ENCODE results near the gene WDTC1.

Gene WDTC1

GRCh38 chr1:27331426-27331825 lies 97.0 kb downstream of the WDTC1 start:
- no peak for TF ChIP-seq CTCF (IDR thresholded peaks at IDR 0.05; ENCODE audit: low read depth, low read length)
- no peak for DNase-seq (ENCODE audit: extremely low read depth, low read depth)

GRCh38 chr1:27331922-27332321 lies 97.5 kb downstream of the WDTC1 start:
- TF ChIP-seq CTCF (IDR thresholded peaks at IDR 0.05; ENCODE audit: low read depth, low read length): no peak

GRCh38 chr1:27332536-27333281 lies 98.3 kb downstream of the WDTC1 start:
- TF ChIP-seq CTCF (IDR thresholded peaks at IDR 0.05; ENCODE audit: low read depth, low read length): peak; percentile 87
- DNase-seq (ENCODE audit: extremely low read depth, low read depth): no peak

More at GRCh38 chr1:27331922-27332321, 97.5 kb downstream of the WDTC1 start:
- no peak for DNase-seq (ENCODE audit: extremely low read depth, low read depth)

- no peak for DNase-seq (ENCODE audit: extremely low read depth, low read depth)
- TF ChIP-seq CTCF (IDR thresholded peaks at IDR 0.05; ENCODE audit: low read depth, low read length): no peak
Measured at GRCh38 chr1:27333717-27334279, 99.4 kb downstream of the WDTC1 start.

GRCh38 chr1:27335506-27336422 lies 101.3 kb downstream of the WDTC1 start:
- no peak for TF ChIP-seq CTCF (IDR thresholded peaks at IDR 0.05; ENCODE audit: low read depth, low read length)
- DNase-seq (ENCODE audit: extremely low read depth, low read depth): no peak

- no peak for DNase-seq (ENCODE audit: extremely low read depth, low read depth)
- no peak for TF ChIP-seq CTCF (IDR thresholded peaks at IDR 0.05; ENCODE audit: low read depth, low read length)
Measured at GRCh38 chr1:27336756-27337155, 102.3 kb downstream of the WDTC1 start.

All from AG09319 (cell line).